ENCODE data around the gene KAZN.
"Not testable (repeated sequence)": the region's sequence is repeated elsewhere in the genome, so short reads cannot be mapped to it uniquely, and the experiment has no call there.

The KAZN gene

DNA sequence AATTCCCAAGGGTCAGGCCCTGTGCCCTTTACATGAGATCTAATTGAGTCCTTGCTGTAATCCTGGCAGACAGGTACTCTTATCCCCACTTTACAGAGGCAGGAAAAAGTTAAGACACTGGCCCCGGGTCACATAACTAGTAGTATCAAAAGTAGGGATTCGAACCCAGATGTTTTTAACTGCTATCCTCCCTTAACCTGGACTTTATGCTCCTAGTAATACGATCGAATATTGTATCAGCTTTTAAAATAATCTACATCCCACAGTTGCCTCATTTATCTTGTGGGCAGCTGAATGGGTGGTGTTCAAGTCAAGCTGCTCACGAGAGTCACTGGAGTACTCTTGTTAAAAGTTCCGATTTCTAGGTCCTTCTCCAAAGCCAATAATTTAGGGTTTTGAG is 529.6 kb downstream of the KAZN start:
- DNase-seq: no peak

DNA sequence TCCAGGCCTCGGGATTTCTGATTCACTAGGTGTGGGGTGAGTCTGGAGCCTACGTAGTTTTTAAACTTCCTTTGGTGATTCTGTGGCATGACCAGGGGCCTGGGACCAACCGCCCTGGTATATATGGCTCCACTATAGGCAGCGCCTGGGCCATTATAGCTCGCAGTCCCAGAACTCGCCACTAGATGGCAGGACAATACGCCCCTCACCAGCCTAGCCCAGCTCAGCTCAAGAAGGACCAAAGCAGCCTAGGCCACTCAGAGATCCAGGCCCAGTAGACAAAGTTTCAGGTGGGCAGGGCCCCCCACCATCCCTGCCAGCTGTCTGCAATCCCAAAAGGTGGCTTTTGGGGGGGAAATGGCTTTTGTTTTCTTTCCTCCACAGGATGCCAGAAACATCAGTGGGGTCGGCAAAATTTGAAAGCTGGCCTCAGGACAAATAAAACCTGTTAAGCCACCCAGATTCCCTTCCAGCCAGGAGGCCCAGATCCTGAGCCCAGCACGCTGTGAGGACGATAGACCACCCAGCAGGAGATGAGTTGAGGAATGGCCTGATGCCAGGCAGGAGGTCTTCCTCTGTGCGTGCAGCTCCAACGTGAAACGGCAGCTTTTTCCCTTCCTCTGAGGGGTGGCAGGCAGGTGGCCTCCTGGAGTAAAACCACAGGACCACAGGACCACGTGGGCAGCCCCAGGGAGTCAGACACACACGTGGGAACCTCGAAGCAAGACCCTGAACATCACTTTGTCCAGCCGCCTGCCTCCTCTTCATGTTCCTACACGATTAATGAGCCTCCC is 530.2 kb downstream of the KAZN start:
- peak; percentile 40 for DNase-seq

DNA sequence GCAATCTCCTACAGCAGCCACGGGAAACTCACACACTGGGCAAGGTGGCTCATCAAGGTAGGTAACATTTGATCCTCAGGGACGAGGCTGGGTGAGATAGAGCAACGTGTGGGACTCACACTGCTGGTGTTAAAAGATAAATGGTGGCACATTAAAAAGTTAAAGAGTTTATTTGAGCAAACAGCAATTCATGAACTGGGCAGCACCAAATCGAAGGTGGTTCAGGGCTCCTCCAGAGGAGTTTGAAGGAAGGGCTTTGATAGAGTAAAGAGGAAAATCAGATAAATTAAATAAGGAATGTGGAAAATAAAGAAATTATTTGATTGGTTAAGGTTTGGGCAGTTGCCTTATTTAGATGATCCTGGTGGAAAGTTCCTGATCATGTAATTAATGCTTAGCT is 531.5 kb downstream of the KAZN start:
- no peak for DNase-seq

DNA sequence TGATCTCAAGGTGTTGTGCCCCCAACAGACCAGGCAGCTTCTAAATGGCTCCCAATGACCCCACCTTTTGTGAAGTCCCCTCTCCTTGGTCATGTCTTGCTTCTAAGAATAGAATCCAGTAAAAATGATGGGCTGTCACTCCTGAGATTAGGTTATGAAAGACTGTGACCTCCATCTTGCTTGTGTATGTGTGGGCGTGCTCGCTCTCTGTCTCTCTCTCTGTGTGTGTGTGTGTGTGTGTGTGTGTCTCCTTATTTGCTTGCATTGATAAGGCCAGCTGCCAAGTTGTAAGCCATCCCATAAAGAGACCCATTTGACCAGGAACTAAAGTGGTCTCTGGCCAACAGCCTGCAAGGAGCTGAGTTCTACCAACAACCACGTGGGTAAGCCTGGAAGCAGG is 532.1 kb downstream of the KAZN start:
- DNase-seq: no peak

DNA sequence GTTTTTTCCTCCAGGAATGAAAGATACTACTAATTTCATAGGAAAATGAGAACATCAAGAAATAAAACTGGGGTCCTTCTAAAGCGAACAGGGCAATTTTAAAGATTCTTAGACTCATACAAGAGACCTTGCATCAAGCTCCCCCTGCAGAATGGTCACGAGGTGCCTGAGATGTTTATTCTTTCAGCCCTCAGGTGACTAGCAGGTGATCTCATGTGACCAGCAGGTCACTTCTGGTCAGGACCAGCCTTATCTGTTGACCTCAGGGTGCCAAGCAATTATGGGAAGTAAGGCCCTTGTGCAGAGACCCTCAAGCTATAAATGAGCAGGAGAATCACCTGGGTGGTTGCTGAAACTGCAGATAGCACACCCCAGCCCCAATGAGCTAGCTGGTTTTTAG is 534.5 kb downstream of the KAZN start:
- DNase-seq: no peak

DNA sequence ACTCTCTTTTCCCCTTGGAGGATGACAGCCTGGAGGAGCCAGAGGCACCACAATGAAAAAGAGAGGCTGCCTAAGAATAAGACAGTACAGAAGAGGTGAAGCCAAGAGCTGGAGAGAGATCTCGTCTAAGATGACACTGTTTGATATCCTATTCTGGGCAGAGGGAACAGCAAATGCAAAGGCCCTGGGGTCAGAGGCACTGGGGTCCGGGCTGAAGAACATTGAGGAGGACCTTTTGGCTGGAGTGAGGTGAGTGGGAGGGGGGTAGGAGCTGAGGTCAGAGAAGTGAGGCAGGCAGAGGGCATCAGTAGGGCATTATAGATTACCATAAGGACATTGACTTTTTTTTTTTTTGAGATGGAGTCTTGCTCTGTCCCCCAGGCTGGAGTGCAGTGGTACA is 535.8 kb downstream of the KAZN start:
- DNase-seq: no peak

DNA sequence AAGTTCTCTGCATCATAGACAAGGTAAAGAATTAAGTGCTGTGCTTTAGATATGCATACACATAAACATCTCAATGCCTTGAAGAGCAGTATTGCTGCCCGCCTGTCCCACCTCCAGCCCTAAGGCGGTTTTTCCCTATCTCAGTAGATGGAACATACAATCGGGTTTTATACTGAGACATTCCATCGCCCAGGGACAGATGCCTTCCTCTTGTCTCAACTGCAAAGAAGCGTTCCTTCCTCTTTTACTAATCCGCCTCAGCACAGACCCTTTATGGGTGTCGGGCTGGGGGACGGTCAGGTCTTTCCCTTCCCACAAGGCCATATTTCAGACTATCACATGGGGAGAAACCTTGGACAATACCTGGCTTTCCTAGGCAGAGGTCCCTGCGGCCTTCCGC is 537.1 kb downstream of the KAZN start:
- not testable (repeated sequence) for DNase-seq

DNA sequence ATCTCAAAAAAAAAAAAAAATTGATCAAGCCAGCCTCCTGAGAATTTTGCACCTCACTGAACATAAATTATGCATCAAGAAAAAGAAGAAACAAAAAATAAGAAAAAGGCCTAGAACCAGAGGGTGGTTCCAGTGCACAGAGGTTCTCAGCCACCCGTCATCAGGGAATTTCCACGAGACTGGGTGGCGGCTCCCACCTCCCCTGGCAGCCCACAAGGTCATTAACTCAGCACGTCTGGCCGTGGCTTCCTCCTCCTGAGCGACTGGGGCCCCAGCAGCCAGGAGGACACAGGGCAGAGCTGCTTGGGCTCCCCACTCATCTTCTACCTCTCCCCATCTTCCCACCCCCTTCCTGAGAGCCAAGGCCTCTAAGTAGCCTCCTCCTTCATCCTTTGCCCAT is 539.3 kb downstream of the KAZN start:
- no peak for DNase-seq

DNA sequence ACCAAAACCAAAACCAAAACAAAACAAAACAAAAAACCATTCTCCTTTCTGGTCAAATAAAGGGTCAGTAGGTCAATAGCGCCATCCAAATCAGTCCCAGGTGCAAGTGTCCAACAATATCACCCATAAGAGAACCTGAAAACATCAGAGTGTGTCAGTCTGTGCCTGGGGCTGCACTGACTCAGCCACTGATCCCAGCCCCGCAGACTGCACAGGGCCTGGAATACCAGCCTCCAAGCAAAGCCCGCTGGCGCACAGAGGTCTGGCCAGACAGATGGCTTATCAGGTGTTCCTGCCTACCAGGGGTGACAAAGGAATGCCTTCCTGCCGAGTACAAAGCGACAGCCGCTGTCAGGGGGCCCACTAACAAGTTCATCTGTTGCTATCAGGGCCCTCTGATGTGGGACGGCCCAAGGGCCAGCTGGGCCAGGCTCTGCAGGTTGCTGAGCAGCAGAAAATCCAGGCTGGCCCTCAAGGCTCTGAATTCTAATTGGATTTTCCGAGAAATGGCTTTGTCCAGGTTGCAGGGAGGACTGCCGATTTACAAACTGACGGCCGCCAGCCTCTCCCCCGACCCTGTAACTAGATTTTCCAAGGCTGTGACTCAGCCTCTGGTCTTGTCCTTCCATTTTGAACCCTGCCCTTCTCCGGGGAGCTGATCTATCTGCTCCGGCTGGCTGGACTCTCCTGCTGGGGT is 541.3 kb downstream of the KAZN start:
- DNase-seq: no peak

DNA sequence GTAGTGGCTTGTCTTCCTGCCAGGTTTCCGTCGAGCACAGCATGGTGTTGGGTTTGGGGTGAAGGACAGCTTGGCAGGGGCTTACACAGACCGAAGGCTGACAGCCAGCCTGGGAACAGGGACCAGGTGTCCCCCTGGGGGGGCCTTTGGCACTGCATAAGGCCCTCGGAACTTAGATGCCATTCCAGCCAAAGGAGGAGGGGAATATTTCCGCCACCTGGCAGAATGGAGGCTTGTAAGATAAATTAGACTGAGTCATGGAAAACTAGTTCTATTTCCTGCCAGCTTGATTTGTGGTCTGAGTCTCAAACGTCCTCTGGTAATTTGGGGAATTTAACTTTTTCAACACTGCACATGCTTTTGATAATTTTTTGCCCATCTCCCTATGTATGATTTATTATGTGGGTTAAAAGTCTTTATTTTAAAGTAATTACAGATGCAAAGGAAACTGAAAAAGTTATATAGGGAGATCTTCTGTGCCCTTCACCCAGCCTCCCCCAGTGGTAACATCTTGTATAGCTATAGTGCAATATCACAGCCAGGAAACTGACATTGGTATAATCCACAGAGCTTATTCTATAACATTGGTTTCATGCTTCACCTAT is 543.6 kb downstream of the KAZN start:
- DNase-seq: no peak

DNA sequence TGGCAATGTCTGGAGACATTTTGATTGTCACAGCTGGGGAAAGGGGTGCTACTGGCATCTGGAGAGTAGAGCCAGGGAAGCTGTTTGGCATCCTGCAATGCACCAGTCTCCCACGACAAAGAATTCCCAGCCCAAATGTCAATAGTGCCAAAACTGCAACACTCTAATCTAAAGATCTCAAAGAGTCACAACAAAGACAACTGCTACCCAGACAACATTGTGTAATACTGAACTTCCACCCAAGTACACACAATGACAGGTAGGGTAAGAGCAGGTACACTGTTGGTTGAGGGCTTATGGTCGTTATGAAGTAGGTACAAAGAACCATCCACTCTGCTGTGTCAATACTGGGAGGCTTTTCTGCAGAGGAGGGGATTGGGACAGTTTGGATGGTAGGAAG is 546.8 kb downstream of the KAZN start:
- no peak for DNase-seq

DNA sequence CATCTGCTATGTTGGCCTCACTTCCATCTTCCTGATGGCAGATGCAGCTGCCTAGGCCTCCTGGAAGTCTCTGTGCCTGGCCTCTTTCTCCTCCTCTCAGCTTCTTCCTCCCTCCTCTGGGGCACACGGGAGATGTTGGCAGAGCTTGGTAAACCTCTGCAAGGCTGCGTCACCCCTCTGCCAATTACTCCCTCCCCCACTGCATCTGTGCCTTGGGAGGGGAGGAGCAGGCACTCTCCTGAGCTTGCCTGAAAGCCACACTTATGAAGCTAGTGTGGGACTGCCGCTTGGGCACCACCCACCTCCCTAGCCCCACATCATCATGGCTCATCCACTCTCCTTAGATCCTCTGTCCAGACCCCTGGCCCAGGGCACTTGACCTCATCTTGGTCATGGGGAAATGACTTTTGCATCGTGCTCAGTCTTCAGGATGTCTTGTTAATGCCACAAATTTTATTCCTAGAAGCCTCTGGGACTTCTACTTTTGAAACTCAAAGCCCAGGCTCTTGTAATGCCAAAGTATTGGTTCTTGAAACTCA is 547.7 kb downstream of the KAZN start:
- no peak for DNase-seq

DNA sequence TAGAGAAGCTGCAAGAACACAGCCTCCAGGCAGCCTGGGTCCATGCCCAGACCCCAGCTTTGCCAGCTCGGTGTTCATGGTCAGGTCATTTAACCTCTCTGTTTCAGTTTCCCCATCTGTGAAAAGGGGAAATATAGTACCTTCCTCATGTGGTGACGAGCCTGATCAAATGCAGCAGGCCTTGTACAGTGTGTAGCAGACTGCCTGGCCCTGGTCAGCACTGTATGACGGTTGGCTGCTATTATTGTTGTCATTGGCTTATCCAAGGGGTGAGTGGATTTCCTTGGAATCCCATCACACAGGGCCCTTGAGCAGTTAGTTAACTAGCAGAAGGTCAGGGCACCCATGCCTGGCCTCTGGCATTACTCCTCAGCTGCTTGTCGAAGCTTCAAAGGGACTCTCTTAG is 548.5 kb downstream of the KAZN start:
- no peak for DNase-seq

DNA sequence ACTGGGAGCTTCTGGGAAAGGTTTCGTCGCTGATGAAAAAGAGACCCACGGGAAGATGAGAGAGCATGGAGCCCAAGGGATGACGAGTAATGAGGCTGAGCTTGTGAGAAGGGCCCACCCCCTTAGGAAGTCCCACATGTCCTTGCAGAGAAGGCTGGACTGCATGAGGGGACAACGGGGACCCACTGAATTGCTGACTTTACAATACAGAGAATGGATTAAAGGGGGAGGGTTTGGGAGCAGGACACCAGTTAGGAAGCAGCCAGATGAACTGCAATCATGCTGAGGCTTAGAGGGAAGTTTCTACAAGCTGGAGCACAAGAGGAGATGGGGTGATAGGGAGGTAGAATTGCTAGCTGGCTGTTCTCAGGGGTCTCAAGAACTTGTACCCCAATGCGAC is 549.5 kb downstream of the KAZN start:
- DNase-seq: no peak

DNA sequence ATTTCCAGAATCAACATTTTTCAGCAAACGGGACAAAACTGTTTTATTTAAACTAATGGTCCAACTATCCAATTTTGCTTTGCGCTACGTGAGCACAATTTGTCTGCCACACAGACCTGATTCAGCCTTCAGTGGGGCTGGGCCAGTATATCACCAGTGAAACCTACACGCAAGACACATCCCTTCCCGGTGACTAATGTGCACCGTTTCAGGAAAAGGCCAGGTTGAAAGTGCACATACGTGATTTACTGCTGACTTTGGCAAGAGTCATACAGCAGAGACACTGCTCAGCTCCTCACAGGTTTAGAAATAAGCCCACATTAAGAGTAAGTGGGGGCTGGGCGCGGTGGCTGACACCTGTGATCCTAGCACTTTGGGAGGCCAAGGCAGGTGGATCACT is 550.0 kb downstream of the KAZN start:
- DNase-seq: no peak

DNA sequence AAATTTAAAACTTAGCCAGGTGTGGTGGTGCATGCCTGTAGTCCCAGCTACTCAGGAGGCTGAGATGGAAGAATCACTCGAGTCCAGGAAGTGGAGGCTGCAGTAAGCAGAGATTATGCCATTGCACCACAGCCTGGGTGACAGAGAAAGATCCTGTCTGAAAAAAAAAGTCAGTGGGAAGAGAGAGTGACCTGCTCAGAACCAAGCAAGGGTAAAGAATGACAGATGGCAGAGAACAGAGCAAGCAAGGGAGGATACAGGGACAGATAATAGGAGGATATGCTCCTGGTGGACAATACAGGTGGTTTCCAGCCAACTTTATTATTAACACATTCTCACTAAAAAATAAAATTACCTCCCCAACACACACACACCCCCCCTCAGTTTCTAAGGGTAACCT is 550.5 kb downstream of the KAZN start:
- no peak for DNase-seq

DNA sequence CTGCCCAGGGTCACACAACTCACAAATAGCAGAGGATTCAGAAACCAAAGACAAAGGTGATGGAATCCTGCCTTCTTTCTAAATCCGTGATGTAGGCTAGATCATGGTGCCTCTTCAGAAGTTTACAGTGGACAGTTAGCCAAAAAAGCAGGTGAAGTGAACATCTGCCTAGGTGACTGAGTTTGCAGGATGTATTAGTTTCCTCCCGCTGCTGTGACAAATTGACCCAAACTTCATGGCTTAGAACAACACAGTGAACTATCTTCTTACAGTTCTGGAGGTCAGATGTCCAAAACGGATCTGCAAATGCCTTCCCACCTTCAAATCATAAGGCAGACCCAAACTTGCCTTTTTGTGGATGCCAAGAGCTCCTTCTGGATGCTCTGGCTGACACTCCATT is 551.9 kb downstream of the KAZN start:
- no peak for DNase-seq

DNA sequence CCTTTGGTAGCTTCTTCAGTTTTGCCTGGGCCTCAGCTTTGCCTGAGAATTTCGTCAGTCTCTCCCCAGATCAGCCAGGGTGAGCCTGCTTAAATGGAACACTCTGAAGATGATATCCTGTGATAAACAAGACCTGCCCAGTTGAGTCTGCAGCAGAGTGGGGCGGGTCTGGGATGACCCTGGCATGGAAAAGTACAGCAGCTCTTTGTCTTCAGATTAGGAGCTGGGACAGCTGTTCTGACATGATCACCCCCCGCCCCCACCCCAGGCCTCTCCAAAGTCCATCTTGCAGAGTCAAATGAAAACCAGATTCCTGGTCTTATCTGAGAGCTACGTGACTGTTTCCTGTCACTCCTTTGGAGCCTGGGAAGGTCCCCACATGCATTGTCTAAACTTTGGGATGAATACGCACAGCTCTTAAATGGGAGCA is 552.9 kb downstream of the KAZN start:
- no peak for DNase-seq

DNA sequence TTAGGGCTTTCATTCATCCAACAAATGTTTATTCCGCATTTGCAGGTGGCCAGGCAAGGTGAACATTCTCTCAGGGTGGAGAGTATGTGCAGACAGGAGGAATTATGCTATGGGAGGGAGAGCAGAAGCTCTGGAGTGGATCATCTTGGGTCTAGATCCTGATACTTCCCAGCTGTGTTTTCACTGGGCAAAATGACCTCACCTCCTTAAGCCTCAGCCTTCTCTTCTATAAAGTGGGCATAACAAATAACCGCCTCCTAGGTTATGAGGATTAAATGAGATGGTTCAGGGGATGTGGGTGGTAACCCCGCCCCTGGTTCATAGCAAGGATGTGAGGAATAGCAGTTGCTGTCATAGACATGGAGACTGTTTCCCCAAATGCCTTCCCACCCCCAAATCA is 553.4 kb downstream of the KAZN start:
- no peak for DNase-seq

DNA sequence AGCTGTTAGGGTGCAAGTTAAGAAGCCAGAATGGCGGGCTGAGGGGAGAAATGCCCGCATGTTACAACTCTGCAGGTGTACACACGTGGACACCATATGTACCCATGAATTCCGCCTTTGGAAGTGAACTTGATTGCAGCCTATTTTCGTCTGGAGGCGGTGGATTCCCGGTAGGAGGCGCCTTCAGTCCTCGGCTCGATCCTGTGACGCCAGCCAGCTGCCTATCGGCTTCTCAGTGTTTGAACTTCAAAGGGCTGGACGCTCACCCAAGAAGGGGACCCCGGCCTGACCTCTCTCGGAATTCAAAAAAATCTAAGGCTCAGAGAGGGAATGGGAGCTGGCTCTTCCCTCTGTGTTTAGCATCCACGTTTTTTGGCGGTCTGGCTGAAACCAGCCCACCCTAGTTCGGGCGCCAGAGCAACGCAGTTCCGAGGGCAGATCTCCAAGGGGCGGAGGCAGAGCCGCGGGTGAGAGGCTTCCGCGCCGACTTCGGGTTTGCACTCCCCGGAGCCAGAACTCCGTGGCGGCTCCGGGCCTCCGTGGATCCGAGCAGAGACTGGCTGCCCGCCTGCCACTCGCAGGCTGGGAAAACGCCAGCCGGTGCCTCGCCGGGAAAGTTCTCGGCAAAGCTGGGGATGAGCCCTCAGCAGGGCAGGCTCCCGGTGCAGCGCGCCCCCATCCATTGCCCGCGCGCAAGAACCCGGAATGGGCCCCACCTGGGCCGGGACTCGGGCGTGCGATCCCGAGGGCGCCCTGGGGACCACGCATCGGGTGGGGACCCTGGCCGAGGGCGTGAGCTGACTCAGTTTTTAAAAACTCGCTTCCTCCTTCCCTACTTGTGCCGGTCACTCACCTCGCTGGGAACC is 554.1 kb downstream of the KAZN start:
- peak; percentile 83 for DNase-seq

DNA sequence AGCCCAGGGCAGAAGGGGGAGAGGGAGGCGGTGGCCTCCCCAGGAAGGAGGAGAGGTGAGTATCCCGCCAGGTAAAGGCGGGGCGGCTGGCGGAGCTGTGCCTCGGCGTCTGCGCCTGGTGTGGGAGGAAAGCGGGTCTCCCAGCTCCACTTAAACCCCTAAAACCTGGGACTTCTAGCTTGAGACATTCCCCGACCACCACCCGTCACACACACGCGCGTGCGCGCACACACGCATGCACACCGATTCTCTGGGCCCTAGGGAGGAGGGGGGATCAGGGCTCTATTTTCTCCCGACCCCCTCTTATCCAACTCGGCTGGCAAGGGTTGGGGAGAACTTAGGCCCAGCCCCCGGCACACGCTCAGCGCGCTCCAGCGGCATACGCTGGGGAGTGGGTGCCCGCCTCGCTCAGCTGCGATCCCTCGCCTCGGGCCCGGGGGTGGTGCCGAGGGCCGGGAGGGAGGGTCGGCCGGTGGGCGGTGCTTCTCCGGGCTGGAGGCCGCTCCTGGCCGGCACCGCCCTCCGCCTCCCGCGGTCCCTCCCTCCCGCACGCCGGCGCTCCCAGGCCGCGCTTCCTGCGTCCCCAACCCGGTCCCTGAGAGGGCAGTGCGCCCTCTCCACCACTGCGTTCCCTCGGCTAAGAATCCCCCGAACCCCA is 554.8 kb downstream of the KAZN start, which contains the start of gene TMEM51:
TSS of gene TMEM51 (plus strand) at position 564 of the 658 bp plus-strand sequence. CDS start 61,341 bp downstream, outside the sequence.
- peak; percentile 75 for DNase-seq

DNA sequence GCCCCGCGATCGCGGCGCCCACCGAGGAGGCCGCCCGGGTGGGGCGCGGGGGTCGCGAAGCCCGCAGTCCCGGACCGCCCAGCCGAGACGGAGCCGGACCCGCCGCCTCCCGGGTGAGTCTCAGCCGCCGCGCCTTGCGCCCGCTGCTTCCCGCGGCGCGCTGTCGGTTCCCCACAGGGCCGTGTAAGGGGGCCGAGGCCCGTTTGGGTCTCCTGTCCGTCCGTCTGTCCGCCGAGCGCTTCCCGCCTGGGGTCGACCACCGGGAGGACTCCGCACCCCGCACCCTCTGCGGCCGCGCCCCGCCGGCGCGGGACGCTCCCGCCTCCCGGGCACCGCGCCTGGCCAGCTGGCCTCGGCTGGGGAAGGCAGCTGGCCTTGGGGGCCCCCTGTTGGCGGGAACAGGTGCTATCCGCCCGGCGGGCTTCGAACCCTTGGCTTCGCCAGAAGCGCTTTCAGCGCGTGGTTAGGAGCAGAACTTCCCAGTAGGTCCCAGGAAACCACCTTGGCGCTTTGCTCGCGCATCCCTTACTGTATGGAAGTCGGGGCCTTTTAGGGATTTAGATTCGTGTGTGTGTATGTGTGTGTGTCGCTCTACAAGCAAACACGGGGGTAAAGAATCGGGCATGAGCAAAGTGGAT is 555.5 kb downstream of the KAZN start:
- peak; percentile 55 for DNase-seq

Measured in NCI-H1105 treated with DMSO at 0.1 percent for 48 hours (cell line).